Raji (cell line): Measurements from ENCODE around the gene DCTN5.

Experiments
- POLR2A ChIP-seq: IDR thresholded peaks from 2 replicates; pipeline ENCODE4 v1.6.1; 2011; ENCODE audit warnings: low read depth, low read length, control low read depth; ENCODE audit not compliant: insufficient read depth

The DCTN5 gene

DNA sequence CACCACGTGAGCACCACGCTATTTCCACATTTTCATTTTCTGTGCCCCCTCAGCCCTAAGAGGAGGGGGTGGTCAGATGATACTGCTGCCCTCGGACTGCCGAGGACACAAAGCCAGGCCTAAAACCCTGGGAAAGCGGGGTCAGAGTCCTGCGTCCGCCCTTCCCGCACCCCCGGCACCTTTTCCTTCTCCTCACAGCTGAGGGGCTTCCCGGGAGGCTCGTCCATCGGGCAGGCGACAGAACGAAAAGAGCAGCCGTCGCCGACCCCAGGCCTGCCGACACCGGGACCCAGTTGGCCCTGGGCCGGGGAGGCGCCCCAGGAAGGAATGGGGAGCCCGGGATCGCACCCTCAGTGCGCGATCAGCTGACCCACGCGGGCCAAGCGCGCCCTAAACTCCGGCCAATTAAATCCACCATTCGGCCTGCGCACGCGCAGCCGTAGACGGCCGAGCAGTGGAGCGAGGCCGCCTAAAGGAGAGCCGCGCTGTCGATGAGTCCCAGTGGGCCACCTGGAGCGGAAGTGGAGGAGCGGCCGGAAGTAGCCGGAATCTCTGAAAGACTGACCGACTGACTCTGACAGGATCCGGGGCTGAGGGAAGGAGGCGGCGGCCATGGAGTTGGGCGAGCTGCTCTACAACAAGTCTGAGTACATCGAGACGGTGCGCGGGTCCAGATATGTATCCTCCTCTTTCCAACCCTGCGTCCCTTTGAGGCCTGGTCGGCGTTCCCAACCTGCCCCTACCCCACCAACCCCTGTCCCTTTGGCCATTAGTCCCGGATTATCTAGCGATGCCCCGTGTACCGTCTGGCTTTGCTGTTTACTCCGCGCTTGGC lies at the start of gene DCTN5, which contains the start of gene PALB2:
DCTN5 (plus strand) TSS at position 536 of the 835 bp plus-strand sequence; CDS start at position 613, 77 bp downstream.
PALB2 (minus strand) TSS at position 380 of the 835 bp plus-strand sequence; CDS start at position 227, 153 bp downstream.
- TF ChIP-seq POLR2A, result peak; percentile 86; the same call in 1 of the 2 replicates

DNA sequence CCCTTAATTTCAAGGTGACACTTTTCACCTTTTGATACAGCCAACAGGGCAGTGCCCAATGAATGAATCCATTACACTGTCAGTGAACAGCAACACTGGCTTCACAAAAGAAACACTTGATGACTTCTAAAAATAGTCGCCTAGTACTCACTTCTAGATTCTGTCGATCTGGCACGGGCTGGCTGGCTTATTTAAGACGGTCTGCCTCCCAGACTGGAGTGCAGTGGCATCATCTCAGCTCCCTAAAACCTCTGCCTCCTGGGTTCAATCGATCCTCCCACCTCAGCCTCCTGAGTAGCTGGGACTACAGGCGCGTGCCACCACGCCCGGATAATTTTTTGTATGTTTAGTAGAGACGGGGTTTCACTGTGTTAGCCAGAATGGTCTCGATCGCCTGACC lies 47.1 kb upstream of the DCTN5 start:
- no peak for TF ChIP-seq POLR2A

DNA sequence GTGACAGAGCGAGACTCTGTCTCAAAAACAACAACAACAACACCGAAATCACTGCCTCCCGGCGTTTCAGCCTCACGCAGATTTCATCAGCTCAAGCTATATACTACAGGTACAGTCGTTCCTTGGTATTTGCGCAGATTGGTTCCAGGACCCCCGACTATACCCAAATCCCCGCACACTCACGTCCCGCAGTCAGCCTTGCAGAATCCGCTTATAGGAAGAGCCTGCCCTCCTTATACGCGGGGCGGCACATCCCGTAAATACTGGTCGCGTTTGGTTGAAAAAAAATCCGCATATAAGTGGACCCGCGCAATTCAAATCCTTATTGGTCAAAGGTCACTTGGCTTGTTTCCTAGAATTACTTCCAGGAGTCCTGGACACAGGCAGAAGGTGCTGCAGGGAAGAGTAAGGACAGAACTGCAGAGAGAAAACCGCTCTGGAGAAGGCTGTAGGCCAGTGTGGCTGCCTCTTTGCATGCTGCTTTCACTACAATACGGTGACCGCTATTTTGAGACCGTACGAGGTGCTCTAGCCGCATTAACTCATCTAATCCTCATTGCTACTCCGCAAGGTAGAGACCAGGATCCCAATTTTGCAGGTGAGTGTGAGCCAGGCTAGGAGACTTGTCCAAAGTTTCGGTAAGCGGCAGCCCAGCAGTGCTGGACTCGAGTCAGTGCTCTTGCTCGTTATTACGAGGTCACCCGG lies 45.9 kb upstream of the DCTN5 start:
- no peak for TF ChIP-seq POLR2A

DNA sequence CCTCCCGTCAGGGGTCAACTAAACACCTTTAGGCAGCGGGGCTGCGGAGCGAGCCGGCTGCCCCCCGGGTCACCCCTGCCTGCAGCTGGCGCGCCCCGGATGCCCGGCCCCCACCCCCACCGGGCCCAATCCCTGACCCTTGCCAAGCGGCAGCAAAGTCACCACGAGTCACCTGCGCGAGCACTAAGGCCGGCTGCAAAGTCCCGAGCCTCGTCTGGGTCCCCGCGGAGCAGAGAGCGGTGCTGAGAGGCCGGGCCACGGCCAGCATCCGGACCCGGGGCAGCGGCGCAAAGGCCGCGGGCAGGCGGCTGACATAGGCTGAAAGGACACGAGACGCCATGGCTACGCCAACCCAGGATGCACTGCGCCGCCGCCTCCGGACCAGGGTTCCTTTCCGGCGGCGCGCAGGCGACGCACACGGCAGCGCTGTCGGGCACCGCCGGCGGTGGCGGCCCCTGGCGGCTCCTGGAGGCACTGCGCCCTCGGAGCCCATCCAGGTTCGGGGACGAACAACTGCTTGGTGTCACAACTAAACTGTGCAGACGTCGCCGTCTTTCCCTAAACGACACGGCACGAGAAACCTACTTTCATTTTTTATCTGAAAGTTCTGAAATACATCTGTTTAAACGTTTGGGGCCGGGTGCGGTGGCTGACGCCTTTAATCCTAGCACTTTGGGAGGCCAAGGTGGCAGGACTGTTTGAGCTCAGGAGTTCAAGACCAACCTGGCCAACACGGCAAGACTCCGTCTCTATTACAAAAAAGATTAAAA lies 45.1 kb upstream of the DCTN5 start, which contains the start of gene NDUFAB1:
NDUFAB1 (minus strand) TSS at position 366 of the 770 bp plus-strand sequence; CDS start at position 340, 26 bp downstream.
- peak; percentile 93 for TF ChIP-seq POLR2A

DNA sequence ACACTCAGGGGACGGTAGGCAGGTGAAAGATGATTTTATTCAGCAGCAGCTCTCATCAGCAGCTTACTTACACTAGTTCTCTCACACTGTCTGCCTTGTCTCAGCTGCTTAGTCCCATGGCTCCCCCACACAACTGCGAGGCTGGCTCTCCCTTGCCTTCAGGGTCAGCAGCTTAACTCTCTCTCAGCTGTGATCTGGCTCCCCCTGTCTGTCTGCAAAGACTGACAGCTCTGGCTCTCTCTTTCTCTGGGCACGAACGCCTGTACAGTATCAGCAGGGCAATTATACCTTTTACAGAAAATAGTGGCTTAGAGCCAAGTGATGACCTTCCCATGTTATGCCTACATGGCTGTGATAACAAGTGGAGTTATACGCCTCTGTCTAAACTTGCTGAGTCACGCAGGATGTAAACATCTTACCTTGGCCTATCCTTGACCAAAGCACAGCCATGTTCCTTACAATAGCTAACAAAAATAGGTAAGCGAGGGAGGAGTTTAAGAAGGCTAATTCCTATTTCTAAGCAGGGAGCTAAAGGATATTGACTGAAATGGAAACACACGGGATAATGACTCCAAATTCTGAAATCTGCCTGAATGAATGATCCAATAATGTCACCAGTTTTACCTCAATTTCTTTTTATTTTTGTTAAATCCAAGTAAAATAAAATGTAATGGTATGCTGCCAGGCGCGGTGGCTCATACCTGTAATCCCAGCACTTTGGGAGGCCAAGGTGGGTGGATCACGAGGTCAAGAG lies 44.1 kb upstream of the DCTN5 start:
- 0 out of 2 replicates have a peak, but pooled peaks have one; percentile 36 for TF ChIP-seq POLR2A

DNA sequence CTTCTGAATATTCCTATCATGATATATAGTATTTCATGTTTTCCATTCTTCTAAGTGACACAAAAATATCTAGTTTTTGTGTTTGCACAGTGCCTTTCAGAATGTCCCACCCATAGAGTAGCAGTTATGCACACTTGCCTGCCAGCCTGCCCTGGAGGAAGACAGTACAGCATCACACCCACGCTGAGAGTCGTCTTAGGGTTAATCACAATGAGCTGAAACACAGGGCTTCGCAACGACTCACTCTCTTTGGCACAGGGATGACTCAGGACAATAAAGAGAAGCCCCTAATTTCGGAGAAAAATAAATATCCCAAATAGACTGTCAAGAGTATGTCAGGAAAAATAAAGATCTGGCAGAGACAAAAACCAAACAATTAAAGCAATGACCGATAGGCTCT lies 33.5 kb upstream of the DCTN5 start:
- TF ChIP-seq POLR2A, result no peak

DNA sequence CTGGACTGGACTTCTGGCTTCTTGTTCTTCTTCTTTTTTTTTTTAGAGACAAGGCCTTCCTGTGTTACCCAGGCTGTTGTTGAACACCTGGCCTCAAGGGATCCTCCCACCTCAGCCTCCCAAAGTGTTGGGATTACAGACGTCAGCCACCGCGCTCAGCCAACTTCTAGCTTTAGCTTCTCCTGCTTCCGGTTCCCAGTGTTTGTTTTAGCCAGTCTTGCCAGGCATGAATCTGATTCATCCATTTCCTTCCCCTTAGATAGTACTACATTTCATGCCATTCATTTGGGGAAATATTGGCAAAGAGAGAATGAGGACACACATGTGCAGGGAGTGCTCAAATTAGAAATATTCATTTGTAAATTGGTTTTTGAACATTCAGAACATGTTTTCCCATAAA lies 33.1 kb upstream of the DCTN5 start:
- TF ChIP-seq POLR2A, result no peak

DNA sequence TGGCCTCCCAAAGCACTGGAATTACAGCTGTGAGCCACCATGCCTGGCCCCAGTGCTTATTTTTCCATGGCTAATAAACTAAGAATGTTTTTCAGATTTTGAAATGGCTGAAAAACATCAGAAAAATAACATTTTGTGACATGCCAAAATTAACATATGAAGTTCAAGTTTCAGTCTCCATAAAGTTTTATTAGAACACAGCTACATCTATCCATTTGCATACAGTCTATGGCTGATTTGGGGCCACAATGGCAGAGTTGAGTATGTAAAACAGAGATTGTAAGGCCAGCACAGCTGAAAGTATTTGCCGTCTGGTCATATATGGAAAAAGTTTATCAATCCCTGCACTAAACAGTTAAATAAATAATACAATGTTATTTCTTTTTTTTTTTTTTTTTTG lies 31.3 kb upstream of the DCTN5 start:
- no peak for TF ChIP-seq POLR2A

DNA sequence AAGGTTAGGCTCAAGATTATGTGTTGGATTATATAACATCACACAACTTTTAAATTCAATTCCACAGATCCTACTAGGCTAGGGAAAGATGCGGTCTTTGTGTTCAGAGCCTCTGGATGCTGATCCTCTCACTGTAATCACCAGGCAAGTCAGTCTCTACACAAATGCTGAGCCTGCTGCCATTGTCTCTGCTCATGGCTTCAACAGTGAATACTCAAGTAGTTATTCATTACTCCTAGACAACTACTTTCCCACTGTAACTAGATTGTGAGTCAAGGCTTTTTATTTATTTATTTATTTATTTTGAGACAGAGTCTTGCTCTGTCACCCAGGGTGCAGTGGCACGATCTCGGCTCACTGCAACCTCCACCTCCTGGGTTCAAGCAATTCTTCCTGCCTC lies 29.3 kb upstream of the DCTN5 start:
- TF ChIP-seq POLR2A, result no peak

DNA sequence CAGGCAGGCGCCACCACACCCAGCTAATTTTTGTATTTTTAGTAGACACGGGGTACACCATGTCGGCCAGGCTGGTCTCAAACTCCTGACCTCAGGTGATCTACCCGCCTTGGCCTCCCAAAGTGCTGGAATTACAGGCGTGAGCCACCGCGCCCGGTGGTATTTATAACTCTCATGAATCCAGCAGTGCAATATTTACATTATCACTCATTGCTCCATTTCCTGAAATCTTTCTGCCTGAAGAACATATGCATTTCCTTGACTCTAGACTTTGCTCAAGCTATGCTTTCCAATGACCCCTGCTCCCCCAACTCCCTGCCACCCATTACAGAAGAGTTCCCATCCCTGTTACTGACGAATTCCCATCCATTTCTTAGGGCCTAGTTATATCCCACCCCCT lies 25.5 kb upstream of the DCTN5 start:
- no peak for TF ChIP-seq POLR2A

DNA sequence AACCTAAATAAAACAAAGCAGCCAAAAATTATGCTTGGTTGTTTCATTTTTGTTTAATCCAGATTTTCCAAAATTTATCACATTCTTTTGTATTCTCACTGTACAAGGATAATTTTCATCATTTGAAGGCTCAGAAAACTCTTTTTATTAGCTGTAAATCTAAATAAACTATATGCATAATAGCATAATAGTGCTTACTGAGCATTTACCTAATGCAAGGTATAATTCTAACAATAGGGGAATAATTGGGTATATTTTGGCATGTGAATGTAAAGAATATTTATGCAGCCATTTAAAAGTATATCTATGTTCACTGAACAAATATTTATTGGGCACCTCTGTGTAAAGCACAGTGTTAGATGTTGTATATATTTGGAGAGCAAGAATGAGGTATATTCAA lies 17.2 kb upstream of the DCTN5 start:
- TF ChIP-seq POLR2A, result no peak

DNA sequence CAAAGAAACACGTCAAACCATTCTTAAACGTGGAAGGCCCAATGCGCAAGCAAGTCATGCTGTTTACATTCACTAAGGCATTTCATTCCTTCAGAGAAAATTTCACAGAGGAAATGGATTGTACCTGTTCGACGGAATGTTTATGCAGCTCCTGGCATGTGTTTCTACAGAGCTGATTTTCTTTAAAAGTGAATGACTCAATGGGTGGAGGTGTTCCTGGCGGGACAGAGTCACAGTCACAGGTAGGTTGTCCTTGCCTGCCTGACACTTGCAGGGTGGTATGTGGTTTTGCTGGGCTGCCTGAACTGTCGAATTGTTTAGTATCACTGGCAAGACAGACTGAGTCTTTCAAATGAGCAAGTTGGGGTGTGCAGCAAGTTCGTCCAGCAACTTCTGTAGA lies 11.8 kb upstream of the DCTN5 start:
- TF ChIP-seq POLR2A, result no peak

DNA sequence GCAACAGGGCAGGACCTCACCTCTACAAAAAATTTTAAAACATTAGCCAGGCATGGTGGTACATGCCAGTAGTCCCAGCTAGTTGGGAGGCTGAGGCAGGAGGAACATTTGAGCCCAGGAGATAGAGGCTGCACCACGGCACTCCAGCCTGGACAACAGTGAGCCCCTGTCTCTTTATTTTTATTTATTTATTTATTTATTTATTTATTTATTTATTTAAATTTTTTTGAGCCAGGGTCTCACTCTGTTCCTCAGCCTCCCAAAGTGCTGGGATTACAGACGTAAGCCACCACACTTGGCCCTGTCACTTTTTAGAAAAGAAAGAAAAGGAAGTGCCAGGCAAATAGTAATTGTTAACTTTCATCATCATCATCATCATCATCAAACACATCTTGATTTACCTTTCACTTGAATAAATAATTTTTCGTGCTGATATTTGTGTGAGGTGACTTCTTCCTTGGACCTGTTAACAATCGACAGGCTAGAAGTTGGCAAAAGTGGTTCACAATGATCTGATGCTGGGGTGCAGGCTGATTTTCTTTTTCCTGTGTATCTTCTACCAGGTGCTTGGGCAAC lies 6.7 kb upstream of the DCTN5 start:
- no peak for TF ChIP-seq POLR2A

DNA sequence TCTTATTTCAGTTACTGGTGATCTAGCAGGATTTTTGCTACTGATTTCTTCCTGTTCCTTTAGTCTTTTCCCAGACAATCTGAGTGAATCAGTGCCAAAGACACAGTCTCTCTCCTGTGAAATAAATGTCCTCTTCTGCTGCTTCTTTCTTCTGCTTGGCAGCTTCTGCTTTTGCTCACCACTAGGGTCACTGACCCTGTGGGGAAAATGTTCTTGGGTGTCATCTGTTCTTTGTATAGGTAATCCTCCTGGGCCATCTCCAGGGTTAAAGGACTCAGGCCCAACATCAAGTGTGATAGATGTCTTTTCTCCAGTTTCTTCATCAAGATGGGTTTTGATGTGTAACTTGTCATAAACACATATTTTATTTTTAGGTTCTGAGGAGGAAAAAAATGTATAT lies 5.3 kb upstream of the DCTN5 start:
- TF ChIP-seq POLR2A, result no peak
